OCI-LY7 (cell line): Measurements from ENCODE around the gene DNAL1.

Source experiments
- EZH2phosphoT487 ChIP-seq: fragments of 200-600 bp; sonication (generic); IDR thresholded peaks from 2 replicates; pipeline ENCODE4 v1.6.1; 2018; ENCODE audit warnings: low read depth, borderline replicate concordance, mild to moderate bottlenecking, mixed run types, antibody characterized with exemption, low read length, moderate library complexity, mixed read lengths
- TF ChIP-seq, protein P1 (sequence below): fragments of 200-600 bp; sonication (generic); conservative IDR thresholded peaks from 2 replicates; pipeline ENCODE4 v1.5.1; 2014; ENCODE audit warnings: mild to moderate bottlenecking, antibody characterized with exemption, low read length, moderate library complexity, mixed read lengths

- TF ChIP-seq, protein P1, sequence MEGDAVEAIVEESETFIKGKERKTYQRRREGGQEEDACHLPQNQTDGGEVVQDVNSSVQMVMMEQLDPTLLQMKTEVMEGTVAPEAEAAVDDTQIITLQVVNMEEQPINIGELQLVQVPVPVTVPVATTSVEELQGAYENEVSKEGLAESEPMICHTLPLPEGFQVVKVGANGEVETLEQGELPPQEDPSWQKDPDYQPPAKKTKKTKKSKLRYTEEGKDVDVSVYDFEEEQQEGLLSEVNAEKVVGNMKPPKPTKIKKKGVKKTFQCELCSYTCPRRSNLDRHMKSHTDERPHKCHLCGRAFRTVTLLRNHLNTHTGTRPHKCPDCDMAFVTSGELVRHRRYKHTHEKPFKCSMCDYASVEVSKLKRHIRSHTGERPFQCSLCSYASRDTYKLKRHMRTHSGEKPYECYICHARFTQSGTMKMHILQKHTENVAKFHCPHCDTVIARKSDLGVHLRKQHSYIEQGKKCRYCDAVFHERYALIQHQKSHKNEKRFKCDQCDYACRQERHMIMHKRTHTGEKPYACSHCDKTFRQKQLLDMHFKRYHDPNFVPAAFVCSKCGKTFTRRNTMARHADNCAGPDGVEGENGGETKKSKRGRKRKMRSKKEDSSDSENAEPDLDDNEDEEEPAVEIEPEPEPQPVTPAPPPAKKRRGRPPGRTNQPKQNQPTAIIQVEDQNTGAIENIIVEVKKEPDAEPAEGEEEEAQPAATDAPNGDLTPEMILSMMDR = no peak
- TF ChIP-seq EZH2phosphoT487 = no peak
Measured at GRCh38 chr14:73607241-73607640, 37.5 kb upstream of the DNAL1 start.
